HG02759 (cell line): ENCODE measurements around the gene NIPSNAP2.
"Not testable (repeated sequence)": the region's sequence is repeated elsewhere in the genome, so short reads cannot be mapped to it uniquely, and the experiment has no call there.

Experiments used
- ATAC-seq: cut with Tn5 transposase; IDR thresholded peaks from one replicate; pipeline ENCODE4 v1.9.1; 2021; ENCODE audit warnings: mild to moderate bottlenecking, moderate library complexity; ENCODE audit not compliant: unreplicated experiment

Gene NIPSNAP2

DNA sequence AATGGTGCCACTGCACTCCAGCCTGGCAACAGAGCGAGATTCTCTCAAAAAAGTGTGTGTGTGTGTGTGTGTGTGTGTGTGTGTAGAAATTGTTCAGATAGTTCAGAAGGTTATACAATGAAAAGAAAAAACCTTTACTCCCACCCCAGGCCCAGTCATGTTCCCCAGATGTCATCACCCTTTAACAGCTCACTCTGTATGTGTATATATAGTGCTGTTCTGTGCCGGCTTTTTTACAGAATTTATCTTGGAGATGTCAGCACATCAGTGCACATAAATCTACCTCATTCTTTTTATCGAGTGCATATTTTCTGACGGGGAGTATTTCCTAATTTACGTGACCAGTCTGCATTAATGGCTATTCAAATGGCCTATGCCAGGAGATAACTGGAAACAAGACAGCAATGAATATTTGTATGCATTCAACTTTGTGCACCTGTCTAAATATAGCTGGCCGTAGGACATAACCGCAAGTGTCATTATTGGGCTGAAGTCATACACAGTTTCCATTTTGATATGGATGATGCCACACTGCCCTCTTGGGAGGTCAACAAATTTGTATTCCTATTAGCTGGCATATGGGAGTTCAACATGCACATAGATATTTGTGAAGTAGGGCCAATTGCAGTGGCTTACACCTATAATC is 11.7 kb downstream of the NIPSNAP2 start:
- no peak for ATAC-seq

DNA sequence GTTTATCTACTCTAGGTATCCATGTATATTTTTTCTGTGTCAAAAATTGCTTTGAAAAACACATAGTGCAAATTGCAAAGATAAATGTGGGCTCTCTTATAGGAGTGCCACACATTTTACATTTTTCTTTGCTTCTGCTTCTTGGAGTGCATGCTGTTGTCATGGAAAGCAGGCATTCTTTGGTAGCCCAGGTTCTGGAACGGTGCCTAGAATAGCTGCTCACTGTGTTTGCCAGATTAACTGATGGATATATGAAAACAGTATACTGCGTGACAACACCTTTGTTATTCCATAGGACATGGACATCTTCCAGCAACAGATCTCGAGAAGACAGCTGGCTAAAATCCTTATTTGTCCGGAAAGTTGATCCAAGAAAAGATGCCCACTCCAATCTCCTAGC is 13.4 kb downstream of the NIPSNAP2 start:
- ATAC-seq = no peak

DNA sequence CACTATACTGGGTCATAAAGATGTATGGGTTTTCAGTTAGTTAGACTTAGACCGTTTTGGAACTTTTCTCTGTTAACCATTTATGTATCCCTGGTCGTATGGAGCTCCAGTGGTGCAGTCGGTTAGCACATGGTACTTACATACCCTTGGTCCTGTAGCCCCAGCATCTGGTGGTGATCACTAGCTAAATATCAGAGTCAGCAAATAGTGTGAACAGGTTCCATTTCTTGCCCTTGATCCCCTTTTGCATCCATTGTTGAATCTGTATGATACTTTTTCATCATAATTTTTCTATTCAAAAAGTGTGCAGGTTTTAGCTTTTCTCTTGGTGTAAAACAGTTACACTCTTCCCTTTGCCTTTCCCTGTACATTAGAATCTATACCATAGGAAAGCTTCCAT is 15.9 kb downstream of the NIPSNAP2 start:
- no peak for ATAC-seq

DNA sequence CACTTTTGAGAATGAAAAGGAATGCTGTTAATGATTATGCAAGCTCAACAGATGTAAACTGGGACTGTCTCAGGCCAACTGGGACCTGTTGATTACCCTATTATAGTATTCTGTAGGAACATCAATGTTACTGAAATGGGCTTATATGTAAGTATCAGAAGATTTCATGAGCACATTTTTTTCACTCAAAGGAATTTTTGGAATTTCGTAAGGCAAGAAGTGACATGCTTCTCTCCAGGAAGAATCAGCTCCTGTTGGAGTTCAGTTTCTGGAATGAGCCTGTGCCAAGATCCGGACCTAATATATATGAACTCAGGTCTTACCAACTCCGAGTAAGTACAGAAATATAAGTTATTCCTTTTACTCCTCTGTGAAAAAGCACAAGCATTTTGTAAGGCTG is 19.2 kb downstream of the NIPSNAP2 start:
- no peak for ATAC-seq

DNA sequence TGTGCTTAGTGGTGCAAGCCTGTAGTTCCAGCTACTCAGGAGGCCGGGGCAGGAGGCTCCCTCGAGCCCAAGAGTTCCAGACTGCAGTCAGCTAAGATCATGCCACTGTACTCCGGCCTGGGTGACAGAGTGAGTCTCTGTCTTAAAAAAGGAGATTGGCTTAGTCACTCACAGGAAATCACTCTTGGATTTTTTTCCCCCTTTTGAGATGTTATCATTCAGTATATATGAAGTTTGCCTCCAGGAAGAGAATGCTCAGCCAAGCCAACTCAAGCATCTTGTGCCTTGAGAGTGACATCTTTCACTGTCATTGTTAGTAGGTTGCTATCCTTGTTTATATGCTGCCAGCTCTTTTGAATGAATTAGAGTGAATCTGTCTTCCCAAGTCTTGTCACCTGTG is 28.0 kb downstream of the NIPSNAP2 start:
- ATAC-seq = no peak

DNA sequence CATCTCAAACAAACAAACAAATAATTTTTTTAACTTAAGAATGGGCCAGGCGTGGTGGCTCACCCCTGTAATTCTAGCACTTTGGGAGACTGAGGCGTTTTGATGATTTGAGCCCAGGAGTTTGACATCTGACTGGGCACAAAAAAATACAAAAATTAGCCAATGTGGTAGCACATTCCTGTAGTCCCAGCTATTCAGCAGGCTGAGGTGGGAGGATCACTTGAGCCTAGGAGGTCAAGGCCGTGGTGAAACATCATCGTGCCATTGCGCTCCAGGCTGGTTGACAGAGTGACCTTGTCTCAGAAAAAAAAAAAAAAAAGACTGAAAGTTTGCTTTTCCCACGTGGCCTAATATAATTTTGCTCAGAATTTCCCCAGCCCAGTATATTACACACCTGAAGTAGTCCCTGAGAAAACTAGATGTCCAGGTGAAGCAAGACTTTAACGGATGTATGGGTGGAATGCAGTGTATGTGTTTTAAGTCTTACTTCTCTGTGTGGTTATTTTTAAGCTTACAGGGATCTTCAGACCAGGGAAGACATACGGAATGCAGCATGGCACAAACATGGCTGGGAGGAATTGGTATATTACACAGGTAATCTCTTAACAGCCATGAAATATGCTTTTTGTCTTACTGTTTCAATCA is 32.6 kb downstream of the NIPSNAP2 start:
- ATAC-seq = no peak

DNA sequence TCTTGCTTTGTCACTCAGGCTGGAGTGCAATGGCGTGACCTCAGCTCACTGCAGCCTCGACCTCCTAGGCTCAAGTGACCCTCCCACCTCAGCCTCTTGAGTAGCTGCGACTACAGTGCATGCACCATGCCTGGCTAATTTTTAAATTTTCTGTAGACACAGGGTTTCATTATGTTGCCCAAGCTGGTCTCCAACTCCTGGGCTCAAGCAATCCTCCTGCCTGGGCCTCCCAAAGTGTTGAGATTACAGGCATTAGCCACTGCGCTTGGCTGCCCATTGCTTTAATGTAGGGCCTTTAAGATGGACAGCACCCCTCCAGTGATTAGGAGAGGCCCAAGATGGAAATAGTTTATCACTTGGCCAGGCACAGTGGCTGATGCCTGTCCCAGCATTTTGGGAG is 39.4 kb downstream of the NIPSNAP2 start:
- ATAC-seq = no peak

DNA sequence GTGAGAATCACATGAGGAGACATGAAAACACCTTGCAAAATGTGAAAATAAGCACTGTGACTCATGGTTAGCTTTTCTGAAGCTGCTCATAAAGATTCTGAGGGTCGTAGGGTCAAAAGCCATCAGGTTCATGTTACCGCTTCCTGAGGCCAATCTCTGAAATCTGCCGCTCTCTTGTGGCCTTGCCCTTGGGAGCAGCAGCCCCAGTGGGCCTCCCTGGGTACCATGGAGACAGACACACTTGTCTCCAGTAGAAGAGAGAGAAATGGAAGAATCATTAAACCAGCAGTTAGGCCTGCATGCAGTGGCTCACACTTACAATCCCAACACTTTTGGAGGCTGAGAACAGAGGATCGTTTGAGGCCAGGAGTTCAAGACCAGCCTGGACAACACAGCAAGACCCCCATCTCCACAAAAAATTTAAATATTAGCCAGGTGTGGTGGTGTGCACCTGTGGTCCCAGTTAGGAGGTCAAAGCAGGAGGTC is 42.8 kb downstream of the NIPSNAP2 start:
- ATAC-seq = no peak

DNA sequence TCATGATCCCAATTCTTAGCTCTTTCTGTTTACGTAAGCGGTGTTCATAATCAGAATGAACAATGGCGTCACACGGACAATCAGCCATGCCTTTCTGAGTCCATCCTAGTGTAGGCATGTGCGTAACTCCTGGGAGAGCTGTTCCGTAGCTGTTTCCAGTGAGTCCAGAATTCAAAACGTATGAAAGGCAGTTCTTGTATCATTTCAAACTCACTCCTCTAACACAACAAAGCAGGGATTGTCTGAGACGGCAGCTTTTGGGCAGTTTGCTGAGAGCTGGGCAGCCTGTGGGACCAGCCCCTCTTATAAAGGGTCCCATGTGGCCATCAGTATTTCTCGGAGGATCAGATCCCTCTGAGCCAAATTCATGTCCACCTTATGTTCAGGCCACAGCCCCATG is 43.5 kb downstream of the NIPSNAP2 start:
- ATAC-seq = no peak

DNA sequence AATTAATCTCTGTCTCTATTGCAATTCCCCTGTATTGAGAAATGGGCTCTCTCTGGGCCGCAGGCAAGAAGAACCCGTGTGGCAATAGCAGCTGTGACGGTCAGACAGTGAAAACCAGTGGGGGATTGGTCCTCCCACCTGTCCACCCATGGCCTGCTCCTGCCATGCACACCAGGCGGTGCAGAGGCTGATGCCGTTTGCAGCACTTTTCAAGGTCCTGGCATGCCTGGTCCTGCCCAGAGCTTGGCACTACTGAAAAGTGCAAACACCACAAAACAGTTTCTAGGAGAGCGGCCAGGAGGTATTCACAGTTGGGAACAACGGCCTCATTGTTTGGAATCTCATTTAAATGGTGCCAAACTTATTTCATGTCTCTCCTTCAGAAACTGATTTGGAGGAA is 45.3 kb downstream of the NIPSNAP2 start:
- ATAC-seq = no peak

DNA sequence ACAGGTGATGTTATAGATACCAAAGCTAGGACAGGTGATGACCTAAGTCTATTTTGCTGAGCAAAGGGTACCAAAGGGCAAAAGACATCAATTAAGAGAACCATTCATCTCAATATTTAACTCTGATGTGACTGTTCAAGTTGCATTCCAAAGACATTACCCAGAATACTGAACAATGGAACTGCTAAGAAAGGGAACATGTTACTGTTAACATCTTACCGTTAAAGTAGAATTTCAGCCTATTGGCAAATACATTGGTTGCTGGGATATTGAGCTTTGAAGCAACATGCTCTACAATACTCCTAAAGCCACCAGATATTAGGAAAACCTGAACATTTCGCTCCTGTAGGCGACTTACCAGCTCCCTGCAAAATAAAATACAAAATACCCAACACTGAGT is 52.6 kb downstream of the NIPSNAP2 start:
- ATAC-seq = not testable (repeated sequence)

DNA sequence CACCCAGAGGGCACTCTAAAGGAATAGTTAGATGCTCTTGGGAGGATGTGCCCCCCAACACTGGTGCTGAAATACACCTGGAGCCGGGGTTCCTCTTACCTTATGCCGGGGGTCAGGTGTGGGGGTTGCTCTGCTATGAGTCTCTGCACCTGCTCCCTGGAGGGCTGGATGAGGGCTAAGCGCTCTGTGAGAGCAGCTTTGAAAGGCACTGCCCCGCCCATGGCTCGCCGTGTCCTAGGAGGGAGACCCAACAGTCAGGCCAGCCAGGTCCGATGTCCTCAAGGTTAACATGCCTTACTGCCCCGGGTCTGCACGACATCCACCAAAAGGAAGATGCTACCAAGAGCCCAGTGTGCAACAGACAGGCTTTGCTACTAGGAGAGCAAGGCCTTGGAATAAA is 55.1 kb downstream of the NIPSNAP2 start:
- ATAC-seq = no peak

DNA sequence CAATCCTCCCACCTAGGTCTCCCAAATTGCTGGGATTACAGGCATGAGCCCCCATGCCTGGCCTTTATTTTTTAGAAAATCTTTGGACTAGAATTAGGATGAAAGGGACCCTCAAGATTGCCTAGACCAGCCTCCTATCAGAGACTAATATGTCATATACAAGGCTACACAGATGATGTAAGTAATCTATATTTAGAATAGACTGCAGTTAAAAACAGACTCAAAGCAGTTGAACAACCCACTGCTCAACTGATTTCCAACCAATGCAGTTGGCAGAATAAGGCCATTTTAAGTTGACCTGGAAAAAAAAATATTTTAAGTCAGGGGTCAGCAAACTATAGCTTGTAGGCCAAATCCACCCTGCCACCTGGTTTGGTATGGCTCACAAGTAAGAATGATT is 59.1 kb downstream of the NIPSNAP2 start:
- no peak for ATAC-seq

DNA sequence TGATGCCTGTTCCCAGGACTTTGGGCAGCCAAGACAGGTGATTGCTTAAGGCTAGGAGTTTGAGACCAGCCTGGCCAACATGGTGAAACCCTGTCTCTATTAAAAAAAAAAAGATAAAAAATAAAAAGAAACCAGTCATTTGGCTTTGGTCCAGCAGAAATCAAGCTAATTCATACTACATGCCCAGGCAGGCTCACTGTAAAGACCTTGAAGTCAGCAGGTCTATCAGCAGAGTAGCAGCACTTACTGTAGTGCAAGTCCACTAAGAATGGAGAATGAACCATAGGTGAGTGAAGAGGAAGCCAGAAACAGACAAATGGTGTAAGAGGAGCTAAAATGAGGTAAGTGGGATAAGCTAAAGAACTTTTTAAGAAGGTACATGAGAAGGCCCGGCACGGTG is 62.2 kb downstream of the NIPSNAP2 start:
- no peak for ATAC-seq

DNA sequence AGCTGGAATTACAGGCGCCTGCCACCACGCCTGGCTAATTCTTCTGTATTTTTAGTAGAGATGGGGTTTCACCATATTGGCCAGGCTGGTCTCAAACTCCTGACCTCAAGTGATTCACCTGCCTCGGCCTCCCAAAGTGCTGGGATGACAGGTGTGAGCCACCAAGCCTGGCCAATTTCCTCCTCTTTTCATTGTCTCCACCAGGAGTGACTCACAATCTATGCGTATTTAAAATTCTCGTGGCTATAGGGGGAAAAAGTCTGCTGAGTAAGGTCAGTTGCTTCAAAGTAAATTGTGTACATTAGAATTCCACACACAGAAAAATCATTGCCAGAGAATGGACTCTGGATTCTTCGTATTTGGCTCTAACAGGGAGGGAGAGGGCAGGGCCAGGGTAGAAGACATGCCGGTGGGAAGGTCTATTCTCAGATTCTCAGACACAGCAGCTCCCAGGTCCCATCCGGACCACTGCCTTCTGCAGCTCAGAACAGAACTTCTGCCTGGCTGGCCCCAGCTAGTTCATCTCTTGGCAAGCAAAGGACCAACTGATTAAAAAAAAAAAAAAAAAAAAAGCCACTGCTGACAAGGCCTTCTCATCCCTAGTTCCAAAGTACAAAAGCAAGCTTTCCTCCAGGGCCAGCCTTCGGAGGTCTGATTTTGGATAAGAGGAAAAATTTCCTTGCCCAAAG is 64.7 kb downstream of the NIPSNAP2 start:
- no peak for ATAC-seq

DNA sequence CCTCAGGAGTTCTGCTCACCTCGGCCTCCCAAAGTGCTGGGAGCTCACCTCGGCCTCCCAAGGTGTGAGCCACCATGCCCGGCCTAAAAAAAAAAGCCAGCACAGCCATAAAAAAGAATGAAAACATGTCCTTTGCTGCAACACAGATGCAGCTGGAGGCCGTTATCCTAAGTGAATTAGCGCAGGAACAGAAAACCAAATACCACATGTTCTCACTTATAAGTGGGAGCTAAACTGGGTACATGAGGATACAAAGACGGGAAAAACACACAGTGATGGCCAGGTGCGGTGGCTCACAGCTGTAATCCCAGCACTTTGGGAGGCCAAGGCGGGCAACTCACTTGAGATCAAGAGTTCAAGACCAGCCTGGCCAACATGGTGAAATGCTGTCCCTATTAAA is 66.0 kb downstream of the NIPSNAP2 start:
- no peak for ATAC-seq

DNA sequence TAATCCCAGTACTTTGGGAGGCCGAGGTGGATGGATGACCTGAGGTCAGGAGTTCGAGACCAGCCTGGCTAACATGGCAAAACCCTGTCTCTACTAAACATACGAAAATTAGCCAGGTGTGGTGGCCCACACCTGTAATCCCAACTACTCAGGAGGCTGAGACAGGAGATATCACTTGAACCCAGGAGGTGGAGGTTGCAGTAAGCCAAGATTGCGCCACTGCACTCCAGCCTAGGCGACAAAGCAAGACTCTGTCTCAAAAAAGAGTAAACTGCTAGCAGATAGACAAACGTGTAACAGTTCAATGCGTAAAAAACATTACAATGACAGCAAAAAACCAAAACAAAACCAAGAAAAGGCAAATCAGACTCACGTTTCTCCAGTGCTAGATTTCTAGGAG is 67.2 kb downstream of the NIPSNAP2 start:
- ATAC-seq = not testable (repeated sequence)

DNA sequence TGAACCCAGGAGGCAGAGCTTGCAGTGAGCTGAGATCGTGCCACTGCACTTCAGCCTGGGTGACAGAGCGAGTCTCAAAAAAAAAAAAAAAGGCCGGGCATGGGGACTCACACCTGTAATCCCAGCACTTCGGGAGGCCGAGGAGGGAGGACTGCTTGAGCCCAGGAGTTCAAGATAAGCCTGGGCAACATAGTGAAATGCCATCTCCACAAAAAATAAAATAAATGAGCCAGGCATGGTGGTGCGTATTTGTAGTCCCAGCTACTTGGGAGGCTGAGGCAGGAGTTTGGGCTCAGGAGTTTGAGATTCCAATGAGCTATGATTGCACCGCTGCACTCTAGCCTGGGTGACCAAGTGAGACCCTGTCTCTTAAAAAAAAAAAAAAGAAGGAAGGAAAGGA is 68.2 kb downstream of the NIPSNAP2 start:
- not testable (repeated sequence) for ATAC-seq

DNA sequence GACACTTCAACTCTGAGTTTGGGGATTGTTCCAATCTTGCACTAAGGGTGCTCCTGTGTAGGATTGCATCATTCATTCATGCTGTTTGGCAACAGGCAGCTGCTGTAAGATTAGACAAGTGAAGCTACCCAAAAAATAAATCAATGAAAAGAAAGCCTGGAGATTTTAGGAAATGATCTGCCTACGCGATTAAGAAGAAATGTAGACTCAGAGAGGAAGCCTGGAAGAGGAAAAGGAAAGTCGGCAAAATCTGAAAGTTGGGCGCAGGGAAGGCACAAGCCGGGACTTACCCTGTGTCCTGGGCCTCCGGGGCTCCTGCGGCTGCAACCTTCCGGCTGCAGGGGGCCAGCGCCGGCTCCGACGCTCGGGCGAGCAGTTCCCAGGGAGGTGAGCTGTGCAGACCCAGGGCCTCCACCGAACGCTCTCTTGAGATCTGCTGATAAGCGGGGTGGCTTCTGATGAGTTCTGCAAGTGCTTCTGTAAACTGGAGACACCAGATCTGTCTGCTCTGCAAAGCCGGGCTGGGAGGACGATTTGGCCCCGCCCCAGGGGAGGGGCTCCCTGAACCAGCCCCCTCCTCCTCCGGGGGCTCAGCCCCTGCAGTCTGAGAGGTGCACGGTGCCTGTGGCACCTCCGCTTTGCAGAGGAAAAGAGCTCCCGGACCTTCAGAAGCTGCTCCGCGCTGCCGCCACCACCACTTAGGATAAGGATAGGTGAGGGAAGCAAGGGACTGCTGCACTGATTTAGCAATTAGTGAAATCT is 69.5 kb downstream of the NIPSNAP2 start:
- peak; percentile 99 for ATAC-seq

DNA sequence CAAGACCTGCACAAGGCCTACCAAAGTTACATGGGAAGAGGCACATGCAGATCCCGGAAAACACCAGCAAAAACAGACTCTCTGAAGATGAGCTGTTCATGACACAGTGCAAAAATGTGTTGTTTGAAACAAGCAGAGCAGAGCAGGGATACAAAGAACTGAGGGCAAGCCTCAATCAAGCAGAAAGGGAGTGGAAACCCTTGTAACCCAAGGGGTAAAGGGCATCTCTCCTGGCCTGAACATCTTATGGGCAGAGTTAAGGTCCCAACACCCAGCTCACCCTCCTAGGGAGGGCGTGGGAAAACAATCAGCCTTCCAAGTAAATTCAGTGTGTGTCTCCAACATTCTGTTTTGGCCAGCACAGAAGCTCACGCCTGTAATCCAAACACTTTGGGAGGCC is 76.3 kb downstream of the NIPSNAP2 start:
- ATAC-seq = no peak

DNA sequence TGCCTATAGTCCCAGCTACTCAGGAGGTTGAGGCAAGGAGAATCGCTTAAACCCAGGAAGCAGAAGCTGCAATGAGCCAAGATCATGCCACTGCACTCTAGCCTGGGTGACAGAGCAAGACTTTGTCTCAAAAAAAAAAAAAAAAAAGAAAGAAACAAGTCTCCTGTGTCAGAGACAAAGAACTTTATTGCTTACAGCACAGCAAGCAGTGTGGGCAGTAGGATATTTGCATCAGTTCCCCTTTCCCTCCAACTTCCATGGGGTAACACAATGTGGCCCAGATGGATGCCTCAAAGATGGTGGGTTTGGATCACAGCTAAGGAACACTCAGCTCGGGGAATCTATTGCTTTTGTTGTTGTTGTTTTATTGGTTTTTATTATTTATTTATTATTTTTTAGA is 81.4 kb downstream of the NIPSNAP2 start:
- not testable (repeated sequence) for ATAC-seq
